ENCODE measurements around the gene IFI30.

The IFI30 gene

GRCh38 chr19:18173572-18174288 lies at the start of gene IFI30:
Gene IFI30, plus strand, starts transcription at chr19:18173813. Its CDS starts 29 bp downstream, at chr19:18173842.
- no peaks in the 10 kb centered on the region; the same call in 1 of the 2 replicates for H3K4me1 ChIP-seq (ENCODE audit: control insufficient read depth, insufficient read depth, low read length)
- H3K9ac ChIP-seq (ENCODE audit: low read depth, low read length), result no peak within 1 kb of the TSS
- H3K27me3 ChIP-seq (ENCODE audit: control insufficient read depth, insufficient read depth, low read length), result peaks cover 17% of the 10 kb centered on the region
- H3K9me3 ChIP-seq (ENCODE audit: control insufficient read depth, insufficient read depth, low read length), result no peaks in the 10 kb centered on the region
- H3K27ac ChIP-seq (ENCODE audit: low read depth, low read length), result no peak within 1 kb of the TSS
- peak within 1 kb of the TSS; percentile 70 for H3K4me3 ChIP-seq (ENCODE audit: low read depth, low read length)
- H3K36me3 ChIP-seq (ENCODE audit: control insufficient read depth, insufficient read depth, low read length), result peaks cover 12% of the 10 kb centered on the region

- Histone ChIP-seq H3K4me3 (ENCODE audit: low read depth, low read length) (no peak overlapping the region), H3K9ac (ENCODE audit: low read depth, low read length) (no peak overlapping the region), H3K9me3 (ENCODE audit: control insufficient read depth, insufficient read depth, low read length) (no peaks in the 10 kb centered on the region), H3K27ac (ENCODE audit: low read depth, low read length) (no peak overlapping the region), H3K27me3 (ENCODE audit: control insufficient read depth, insufficient read depth, low read length) (no peaks in the 10 kb centered on the region), H3K36me3 (ENCODE audit: control insufficient read depth, insufficient read depth, low read length) (peaks cover 33% of the 10 kb centered on the region), H3K4me1 (ENCODE audit: control insufficient read depth, insufficient read depth, low read length) (peaks cover 4% of the 10 kb centered on the region; the same call in 1 of the 2 replicates)
Observed at GRCh38 chr19:18123819-18124218, 49.8 kb upstream of the IFI30 start.

- Histone ChIP-seq H3K9ac (ENCODE audit: low read depth, low read length) (no peak overlapping the region), H3K4me1 (ENCODE audit: control insufficient read depth, insufficient read depth, low read length) (no peaks in the 10 kb centered on the region), H3K36me3 (ENCODE audit: control insufficient read depth, insufficient read depth, low read length) (peaks cover 48% of the 10 kb centered on the region), H3K4me3 (ENCODE audit: low read depth, low read length) (no peak overlapping the region), H3K27ac (ENCODE audit: low read depth, low read length) (no peak overlapping the region), H3K9me3 (ENCODE audit: control insufficient read depth, insufficient read depth, low read length) (no peaks in the 10 kb centered on the region), H3K27me3 (ENCODE audit: control insufficient read depth, insufficient read depth, low read length) (no peaks in the 10 kb centered on the region)
Observed at GRCh38 chr19:18126097-18126496, 47.5 kb upstream of the IFI30 start.

- H3K4me1 ChIP-seq (ENCODE audit: control insufficient read depth, insufficient read depth, low read length), result no peaks in the 10 kb centered on the region
- H3K36me3 ChIP-seq (ENCODE audit: control insufficient read depth, insufficient read depth, low read length), result peaks cover 50% of the 10 kb centered on the region
- no peaks in the 10 kb centered on the region for H3K27me3 ChIP-seq (ENCODE audit: control insufficient read depth, insufficient read depth, low read length)
- H3K9ac ChIP-seq (ENCODE audit: low read depth, low read length), result no peak overlapping the region
- no peak overlapping the region for H3K27ac ChIP-seq (ENCODE audit: low read depth, low read length)
- H3K9me3 ChIP-seq (ENCODE audit: control insufficient read depth, insufficient read depth, low read length), result no peaks in the 10 kb centered on the region
- no peak overlapping the region for H3K4me3 ChIP-seq (ENCODE audit: low read depth, low read length)
Observed at GRCh38 chr19:18128044-18128443, 45.6 kb upstream of the IFI30 start.

- no peaks in the 10 kb centered on the region for H3K9me3 ChIP-seq (ENCODE audit: control insufficient read depth, insufficient read depth, low read length)
- no peak overlapping the region for H3K4me3 ChIP-seq (ENCODE audit: low read depth, low read length)
- H3K27ac ChIP-seq (ENCODE audit: low read depth, low read length), result no peak overlapping the region
- peaks cover 51% of the 10 kb centered on the region for H3K36me3 ChIP-seq (ENCODE audit: control insufficient read depth, insufficient read depth, low read length)
- no peaks in the 10 kb centered on the region for H3K4me1 ChIP-seq (ENCODE audit: control insufficient read depth, insufficient read depth, low read length)
- no peak overlapping the region for H3K9ac ChIP-seq (ENCODE audit: low read depth, low read length)
- no peaks in the 10 kb centered on the region for H3K27me3 ChIP-seq (ENCODE audit: control insufficient read depth, insufficient read depth, low read length)
Observed at GRCh38 chr19:18128805-18129204, 44.8 kb upstream of the IFI30 start.

GRCh38 chr19:18130523-18131242 lies 42.9 kb upstream of the IFI30 start:
- Histone ChIP-seq H3K36me3 (ENCODE audit: control insufficient read depth, insufficient read depth, low read length) (peaks cover 57% of the 10 kb centered on the region), H3K27me3 (ENCODE audit: control insufficient read depth, insufficient read depth, low read length) (no peaks in the 10 kb centered on the region), H3K27ac (ENCODE audit: low read depth, low read length) (no peak overlapping the region)

GRCh38 chr19:18131841-18132596 lies 41.6 kb upstream of the IFI30 start:
- Histone ChIP-seq H3K27me3 (ENCODE audit: control insufficient read depth, insufficient read depth, low read length) (no peaks in the 10 kb centered on the region), H3K36me3 (ENCODE audit: control insufficient read depth, insufficient read depth, low read length) (peaks cover 60% of the 10 kb centered on the region), H3K27ac (ENCODE audit: low read depth, low read length) (no peak overlapping the region), H3K4me3 (ENCODE audit: low read depth, low read length) (no peak overlapping the region), H3K9me3 (ENCODE audit: control insufficient read depth, insufficient read depth, low read length) (no peaks in the 10 kb centered on the region), H3K4me1 (ENCODE audit: control insufficient read depth, insufficient read depth, low read length) (no peaks in the 10 kb centered on the region), H3K9ac (ENCODE audit: low read depth, low read length) (no peak overlapping the region)

More at GRCh38 chr19:18130523-18131242, 42.9 kb upstream of the IFI30 start:
- no peaks in the 10 kb centered on the region for H3K4me1 ChIP-seq (ENCODE audit: control insufficient read depth, insufficient read depth, low read length)
- no peaks in the 10 kb centered on the region for H3K9me3 ChIP-seq (ENCODE audit: control insufficient read depth, insufficient read depth, low read length)
- H3K4me3 ChIP-seq (ENCODE audit: low read depth, low read length), result no peak overlapping the region
- H3K9ac ChIP-seq (ENCODE audit: low read depth, low read length), result no peak overlapping the region

- H3K9me3 ChIP-seq (ENCODE audit: control insufficient read depth, insufficient read depth, low read length), result no peaks in the 10 kb centered on the region
- H3K27ac ChIP-seq (ENCODE audit: low read depth, low read length), result no peak overlapping the region
- H3K27me3 ChIP-seq (ENCODE audit: control insufficient read depth, insufficient read depth, low read length), result no peaks in the 10 kb centered on the region
- no peak overlapping the region for H3K4me3 ChIP-seq (ENCODE audit: low read depth, low read length)
- H3K36me3 ChIP-seq (ENCODE audit: control insufficient read depth, insufficient read depth, low read length), result peaks cover 51% of the 10 kb centered on the region
- H3K9ac ChIP-seq (ENCODE audit: low read depth, low read length), result no peak overlapping the region
- H3K4me1 ChIP-seq (ENCODE audit: control insufficient read depth, insufficient read depth, low read length), result no peaks in the 10 kb centered on the region
Observed at GRCh38 chr19:18135712-18136584, 37.7 kb upstream of the IFI30 start.

GRCh38 chr19:18137242-18137641 lies 36.4 kb upstream of the IFI30 start:
- no peaks in the 10 kb centered on the region for H3K9me3 ChIP-seq (ENCODE audit: control insufficient read depth, insufficient read depth, low read length)
- no peaks in the 10 kb centered on the region for H3K27me3 ChIP-seq (ENCODE audit: control insufficient read depth, insufficient read depth, low read length)
- no peak overlapping the region for H3K27ac ChIP-seq (ENCODE audit: low read depth, low read length)
- no peaks in the 10 kb centered on the region for H3K4me1 ChIP-seq (ENCODE audit: control insufficient read depth, insufficient read depth, low read length)
- H3K4me3 ChIP-seq (ENCODE audit: low read depth, low read length), result no peak overlapping the region
- H3K36me3 ChIP-seq (ENCODE audit: control insufficient read depth, insufficient read depth, low read length), result peaks cover 54% of the 10 kb centered on the region
- no peak overlapping the region for H3K9ac ChIP-seq (ENCODE audit: low read depth, low read length)

GRCh38 chr19:18137657-18138339 lies 35.8 kb upstream of the IFI30 start:
- Histone ChIP-seq H3K9me3 (ENCODE audit: control insufficient read depth, insufficient read depth, low read length) (no peaks in the 10 kb centered on the region), H3K4me3 (ENCODE audit: low read depth, low read length) (no peak overlapping the region), H3K36me3 (ENCODE audit: control insufficient read depth, insufficient read depth, low read length) (peaks cover 50% of the 10 kb centered on the region), H3K27ac (ENCODE audit: low read depth, low read length) (no peak overlapping the region), H3K27me3 (ENCODE audit: control insufficient read depth, insufficient read depth, low read length) (no peaks in the 10 kb centered on the region), H3K9ac (ENCODE audit: low read depth, low read length) (no peak overlapping the region), H3K4me1 (ENCODE audit: control insufficient read depth, insufficient read depth, low read length) (no peaks in the 10 kb centered on the region)

All from HUES48 (cell line).